SK-N-MC (cell line): Measurements from ENCODE around the gene DLEC1.

Experiments
- EZH2 ChIP-seq: fragments of 200-600 bp; sonication (generic); IDR thresholded peaks from one replicate; pipeline ENCODE4 v1.6.1; 2017; ENCODE audit warnings: antibody characterized with exemption
- POLR2AphosphoS5 ChIP-seq: IDR thresholded peaks from 2 replicates; pipeline ENCODE4 v1.6.1; 2012; ENCODE audit warnings: mild to moderate bottlenecking, low read depth, low read length, borderline replicate concordance

- TF ChIP-seq POLR2AphosphoS5 (no peak), EZH2 (no peak)
Observed at GRCh38 chr3:38020342-38020726, 18.7 kb upstream of the DLEC1 start.
